Left ventricle myocardium inferior (tissue), 1 donor: ENCODE results near the gene NKAP. TPM values are rescaled to one million over a fixed set of nuclear protein-coding genes. Genes with fewer than 3 reads are reported as not detected.
"Not testable (repeated sequence)": the region's sequence is repeated elsewhere in the genome, so short reads cannot be mapped to it uniquely, and the experiment has no call there.

Experiments used
- DNase-seq: peaks from one replicate; pipeline ENCODE4 v3.0.0-alpha.2; 2020
- H3K27ac ChIP-seq: fragments of 200-600 bp; replicated peaks from 2 replicates; pipeline ENCODE4 v1.8.0; 2021
- H3K27me3 ChIP-seq: fragments of 200-600 bp; 2 replicates; pipeline ENCODE4 v1.8.0; 2021; ENCODE audit warnings: low read depth
- H3K36me3 ChIP-seq: fragments of 200-600 bp; 2 replicates; pipeline ENCODE4 v1.8.0; 2021
- H3K4me1 ChIP-seq: fragments of 200-600 bp; 2 replicates; pipeline ENCODE4 v1.8.0; 2021
- H3K4me3 ChIP-seq: fragments of 200-600 bp; 2 replicates; pipeline ENCODE4 v1.8.0; 2021; ENCODE audit warnings: mild to moderate bottlenecking, moderate library complexity
- H3K9me3 ChIP-seq: fragments of 200-600 bp; replicated peaks from 2 replicates; pipeline ENCODE4 v1.8.0; 2021
- CTCF ChIP-seq: fragments of 200-600 bp; IDR thresholded peaks from 2 replicates; pipeline ENCODE4 v1.8.0; 2021; ENCODE audit warnings: antibody characterized with exemption, mild to moderate bottlenecking, borderline replicate concordance
- intact Hi-C: fragments of 100-400 bp; cut with micrococcal nuclease; formaldehyde crosslinking; loops from one replicate; pipeline ENCODE4 v1.11.0; 2022
- total RNA-seq: library from RNA; stranded (reverse); fragmentation: NEBNext Ultra II Directional; extraction: Animal tissue kit (Norgen Biotek cat#: 25700); gene quantifications from one replicate; pipeline ENCODE4 v1.2.1, GENCODE V29; 2021
- donor health status: DM: no; HTN: yes; CAD: no; lungs with severe emphysema.

NKAP gene
- total RNA-seq, 1 donor from 2014 or later = 5.0 TPM

- no peak for TF ChIP-seq CTCF
- Histone ChIP-seq H3K4me1 (peaks cover 19% of the 10 kb centered on the region), H3K27me3 (no peaks in the 10 kb centered on the region), H3K9me3 (no peaks in the 10 kb centered on the region), H3K36me3 (no peaks in the 10 kb centered on the region), H3K27ac (no peak overlapping the region), H3K4me3 (no peak overlapping the region)
- no peak for DNase-seq
- intact Hi-C loops = no loop called here
Observed at GRCh38 chrX:119945481-119945880, 1.9 kb upstream of the NKAP start.

- Histone ChIP-seq H3K9me3 (no peaks in the 10 kb centered on the region), H3K27me3 (no peaks in the 10 kb centered on the region), H3K36me3 (no peaks in the 10 kb centered on the region), H3K4me3 (peak overlapping the region; percentile 85), H3K4me1 (peaks cover 19% of the 10 kb centered on the region), H3K27ac (peak overlapping the region; percentile 91)
- TF ChIP-seq CTCF = no peak
- no peak for DNase-seq
- intact Hi-C loops = no loop called here
Observed at GRCh38 chrX:119942831-119943184, 743 bp downstream of the NKAP start.

GRCh38 chrX:119942173-119942819, 1.3 kb downstream of the NKAP start:
- no peak for DNase-seq
- peak overlapping the region; percentile 91 for H3K27ac ChIP-seq
- H3K27me3 ChIP-seq = no peaks in the 10 kb centered on the region
- intact Hi-C loops = no loop called here
- no peaks in the 10 kb centered on the region for H3K36me3 ChIP-seq
- TF ChIP-seq CTCF = no peak
- no peaks in the 10 kb centered on the region for H3K9me3 ChIP-seq
- peaks cover 19% of the 10 kb centered on the region for H3K4me1 ChIP-seq
- H3K4me3 ChIP-seq = peak overlapping the region; percentile 85

GRCh38 chrX:119941336-119941735, 2.2 kb downstream of the NKAP start:
- intact Hi-C loops = no loop called here
- TF ChIP-seq CTCF = no peak
- H3K36me3 ChIP-seq = peaks cover 8% of the 10 kb centered on the region
- H3K9me3 ChIP-seq = no peaks in the 10 kb centered on the region
- no peak overlapping the region for H3K27ac ChIP-seq
- no peaks in the 10 kb centered on the region for H3K27me3 ChIP-seq
- no peak overlapping the region for H3K4me3 ChIP-seq
- DNase-seq = no peak
- H3K4me1 ChIP-seq = peaks cover 19% of the 10 kb centered on the region

- Histone ChIP-seq H3K4me1 (no peaks in the 10 kb centered on the region), H3K27ac (no peak overlapping the region), H3K27me3 (no peaks in the 10 kb centered on the region), H3K36me3 (peaks cover 50% of the 10 kb centered on the region), H3K4me3 (no peak overlapping the region), H3K9me3 (no peaks in the 10 kb centered on the region)
- intact Hi-C loops = no loop called here
- no peak for TF ChIP-seq CTCF
- no peak for DNase-seq
Observed at GRCh38 chrX:119935215-119935874, 8.2 kb downstream of the NKAP start.

- H3K36me3 ChIP-seq = peaks cover 21% of the 10 kb centered on the region
- H3K9me3 ChIP-seq, H3K4me1 ChIP-seq, H3K4me3 ChIP-seq, H3K27me3 ChIP-seq, H3K27ac ChIP-seq, DNase-seq, intact Hi-C loops: not testable (repeated sequence)
Observed at GRCh38 chrX:119922391-119922790, 21.2 kb downstream of the NKAP start.
